Body of pancreas (tissue), 4 donors: ENCODE results near the gene THBD.

Source experiments
- POLR2A ChIP-seq, 3 donors: fragments of 450-650 bp; IDR thresholded peaks; one replicate each; pipeline ENCODE4 v1.6.1; 2016; ENCODE audit warnings: antibody characterized with exemption in 3 of 3, mild to moderate bottlenecking in 2 of 3
- TF ChIP-seq, protein P1 (sequence below), 7 experiments: fragments of 450-650 bp in 4 of 7; fragments of 200-600 bp in 3 of 7; sonication (generic) in 3 of 7; IDR thresholded peaks; one replicate each; pipeline ENCODE4 v1.5.1; 2016 to 2019; ENCODE audit warnings: antibody characterized with exemption in 7 of 7

DNA sequence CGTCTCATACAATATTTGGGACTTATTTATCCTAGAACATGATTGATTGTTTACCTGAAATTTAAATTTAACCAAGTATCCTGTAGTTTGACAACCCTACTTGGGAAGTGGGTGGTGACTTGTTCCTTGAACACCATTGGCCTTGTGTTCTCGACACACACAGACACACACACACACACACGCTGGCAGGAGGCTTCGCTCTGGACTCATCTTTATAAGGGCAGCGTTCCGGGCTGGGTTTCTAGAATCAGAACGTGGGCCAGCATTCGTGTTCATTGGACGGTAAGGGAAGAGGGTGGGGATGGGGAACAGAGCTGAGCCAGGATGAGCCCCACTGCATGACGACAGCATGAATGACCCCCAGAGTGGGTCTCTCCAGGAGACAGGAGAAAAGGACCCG, 30.5 kb downstream of the THBD start:
- TF ChIP-seq, protein P1, sequence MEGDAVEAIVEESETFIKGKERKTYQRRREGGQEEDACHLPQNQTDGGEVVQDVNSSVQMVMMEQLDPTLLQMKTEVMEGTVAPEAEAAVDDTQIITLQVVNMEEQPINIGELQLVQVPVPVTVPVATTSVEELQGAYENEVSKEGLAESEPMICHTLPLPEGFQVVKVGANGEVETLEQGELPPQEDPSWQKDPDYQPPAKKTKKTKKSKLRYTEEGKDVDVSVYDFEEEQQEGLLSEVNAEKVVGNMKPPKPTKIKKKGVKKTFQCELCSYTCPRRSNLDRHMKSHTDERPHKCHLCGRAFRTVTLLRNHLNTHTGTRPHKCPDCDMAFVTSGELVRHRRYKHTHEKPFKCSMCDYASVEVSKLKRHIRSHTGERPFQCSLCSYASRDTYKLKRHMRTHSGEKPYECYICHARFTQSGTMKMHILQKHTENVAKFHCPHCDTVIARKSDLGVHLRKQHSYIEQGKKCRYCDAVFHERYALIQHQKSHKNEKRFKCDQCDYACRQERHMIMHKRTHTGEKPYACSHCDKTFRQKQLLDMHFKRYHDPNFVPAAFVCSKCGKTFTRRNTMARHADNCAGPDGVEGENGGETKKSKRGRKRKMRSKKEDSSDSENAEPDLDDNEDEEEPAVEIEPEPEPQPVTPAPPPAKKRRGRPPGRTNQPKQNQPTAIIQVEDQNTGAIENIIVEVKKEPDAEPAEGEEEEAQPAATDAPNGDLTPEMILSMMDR (IDR thresholded peaks at IDR 0.05) = no peak
- TF ChIP-seq POLR2A (IDR thresholded peaks at IDR 0.05) = no peak
